ENCODE data around the gene TMEM127.
"Not testable (repeated sequence)": the region's sequence is repeated elsewhere in the genome, so short reads cannot be mapped to it uniquely, and the experiment has no call there.

TMEM127 gene

DNA sequence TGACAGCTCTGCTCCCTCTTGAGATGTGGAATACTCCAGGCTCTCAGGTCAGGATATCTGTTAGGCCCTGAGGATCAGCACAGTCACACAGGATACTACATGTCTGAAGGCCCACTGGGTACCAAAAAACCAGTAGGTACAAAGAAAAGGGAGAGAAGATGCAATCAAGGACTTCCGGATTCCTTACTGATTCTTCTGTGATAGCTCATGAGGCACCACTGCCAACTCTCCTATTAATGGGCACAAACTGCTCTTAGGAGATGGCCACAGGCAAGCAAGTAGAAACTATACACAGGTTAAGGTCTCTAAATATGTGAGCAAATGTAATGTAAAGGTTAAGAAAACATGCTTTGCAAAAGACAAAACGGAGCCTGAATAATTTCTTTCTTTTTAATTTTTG is 3.5 kb downstream of the TMEM127 start:
- DNase-seq = no peak

- no peak for DNase-seq
These were observed 4.3 kb downstream of the TMEM127 start for GRCh38 chr2:96261328-96262003.

DNA sequence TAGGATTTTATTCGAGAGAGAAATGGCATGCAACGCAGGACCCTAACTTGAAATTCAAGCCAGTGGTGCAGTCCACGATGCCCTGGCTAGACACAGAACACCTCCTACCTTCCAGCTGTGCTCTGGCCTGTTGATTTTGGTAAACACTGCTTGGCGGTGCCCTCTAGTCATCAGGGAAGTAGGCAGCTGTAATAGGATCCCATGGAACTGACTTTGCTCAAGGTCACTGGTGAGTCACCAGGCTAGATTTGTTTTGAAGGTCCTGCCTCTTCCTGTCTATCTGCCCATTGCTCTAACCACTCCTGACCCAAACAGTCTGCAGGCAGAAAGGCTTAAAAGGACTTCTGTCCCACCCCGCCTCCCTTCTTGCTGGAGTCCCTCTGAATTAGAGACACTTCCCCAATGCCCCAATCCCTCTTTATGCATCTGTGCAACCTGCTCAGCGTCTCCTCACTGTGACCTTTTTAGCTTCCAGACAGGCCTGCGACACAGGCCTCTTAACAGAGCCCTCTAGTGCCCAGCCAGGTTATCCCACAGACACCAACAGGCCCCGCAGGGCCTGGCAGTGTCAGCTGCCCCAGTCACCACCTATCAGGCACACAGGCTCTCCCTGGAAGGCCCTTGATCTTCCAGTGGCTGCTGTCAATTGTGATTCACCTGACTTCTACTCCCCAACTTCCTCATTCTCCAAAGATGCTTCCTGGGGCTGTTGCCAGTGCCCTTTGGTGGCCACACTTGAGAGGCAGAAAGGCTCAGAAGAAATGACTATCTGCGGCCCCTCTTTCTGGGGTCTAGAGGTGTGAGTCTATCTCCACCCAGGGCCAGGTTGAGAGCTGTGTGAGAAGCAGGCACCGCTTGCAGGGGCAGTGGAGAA is 5.2 kb downstream of the TMEM127 start:
- peak; percentile 63 for DNase-seq

- no peak for DNase-seq
These were observed 6.3 kb downstream of the TMEM127 start for GRCh38 chr2:96259497-96259921.

DNA sequence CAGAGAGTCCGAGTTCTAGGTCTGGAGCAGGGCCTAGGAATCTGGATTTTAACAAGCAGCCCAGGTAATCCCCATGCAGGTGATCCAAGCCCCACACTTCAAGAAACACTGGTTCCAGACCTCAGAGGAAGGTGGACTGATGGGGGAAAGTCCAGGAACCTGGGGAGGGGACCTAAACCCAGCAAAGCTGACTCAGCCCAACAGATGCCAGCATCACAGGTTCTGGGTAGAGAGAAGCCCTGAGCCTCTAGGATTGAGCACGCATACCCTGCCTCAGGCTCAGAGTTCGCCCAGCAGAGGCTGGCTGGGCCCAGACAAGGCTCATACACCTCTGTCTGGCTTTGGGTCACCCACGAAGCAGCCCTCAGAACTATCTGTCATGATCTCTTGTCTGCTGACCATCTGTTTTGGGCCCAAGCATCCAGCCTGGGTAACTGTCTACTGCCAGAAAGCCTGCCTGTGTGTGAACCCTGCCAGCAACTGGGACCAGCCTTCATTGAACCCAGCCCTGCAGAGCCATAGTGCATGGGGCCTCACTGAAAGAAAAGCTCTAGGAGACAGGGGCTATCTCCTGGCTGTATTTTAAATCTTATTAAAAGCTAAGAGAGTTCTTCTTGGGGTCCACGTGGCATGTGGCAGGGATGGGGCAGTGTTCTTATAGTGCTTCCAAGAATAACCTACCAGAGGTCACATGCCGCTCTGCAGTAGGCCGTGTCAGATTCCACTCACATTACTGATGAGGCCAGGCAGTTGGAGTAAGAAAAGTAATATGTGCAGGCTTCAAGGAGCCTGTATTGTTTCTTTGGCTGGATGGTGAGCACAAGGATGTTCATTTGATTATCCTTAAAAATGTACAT is 7.4 kb downstream of the TMEM127 start:
- DNase-seq = no peak

- DNase-seq = not testable (repeated sequence)
These were observed 8.1 kb downstream of the TMEM127 start for GRCh38 chr2:96257744-96258143.

- no peak for DNase-seq
These were observed 9.1 kb downstream of the TMEM127 start for GRCh38 chr2:96256611-96257113.

DNA sequence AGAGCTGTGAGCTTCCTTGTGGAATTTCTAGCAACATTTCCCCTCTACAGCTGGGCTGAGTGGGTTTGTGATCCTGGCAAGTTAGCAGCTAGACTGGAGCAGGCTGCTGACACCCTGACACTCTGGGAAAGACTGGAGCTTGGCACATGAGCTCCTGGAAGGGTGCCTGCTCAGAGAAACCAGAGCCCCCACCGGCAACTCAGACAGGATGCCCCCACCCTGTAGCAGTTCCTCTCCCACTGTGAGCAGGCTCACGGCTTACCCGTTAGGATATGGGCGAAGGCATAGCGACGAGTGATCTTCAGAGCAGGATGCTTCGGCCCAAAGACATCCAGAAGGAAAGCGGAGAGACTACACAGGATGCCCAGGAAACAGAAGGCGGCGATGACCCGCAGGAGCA is 11.2 kb downstream of the TMEM127 start:
- DNase-seq = no peak

DNA sequence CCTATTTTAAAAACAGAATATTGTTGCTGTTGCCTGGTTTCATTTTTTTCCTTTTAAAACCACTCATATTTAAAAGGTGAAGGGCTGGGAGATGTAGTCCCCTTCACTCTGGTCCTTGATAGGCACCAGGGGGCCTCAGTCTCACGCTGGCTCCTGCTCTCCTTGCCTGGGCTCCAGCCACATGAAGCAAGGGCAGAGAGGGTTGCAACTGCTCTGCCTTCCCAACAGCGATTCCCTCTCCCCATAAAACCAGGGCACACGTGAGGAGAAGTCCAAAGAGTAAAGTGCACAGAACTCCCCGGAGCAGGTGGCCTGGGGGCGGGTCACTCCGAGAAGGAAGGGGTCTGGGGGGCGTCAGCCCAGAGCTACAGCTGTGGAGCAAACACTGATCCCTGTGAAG is 12.8 kb downstream of the TMEM127 start:
- no peak for DNase-seq

DNA sequence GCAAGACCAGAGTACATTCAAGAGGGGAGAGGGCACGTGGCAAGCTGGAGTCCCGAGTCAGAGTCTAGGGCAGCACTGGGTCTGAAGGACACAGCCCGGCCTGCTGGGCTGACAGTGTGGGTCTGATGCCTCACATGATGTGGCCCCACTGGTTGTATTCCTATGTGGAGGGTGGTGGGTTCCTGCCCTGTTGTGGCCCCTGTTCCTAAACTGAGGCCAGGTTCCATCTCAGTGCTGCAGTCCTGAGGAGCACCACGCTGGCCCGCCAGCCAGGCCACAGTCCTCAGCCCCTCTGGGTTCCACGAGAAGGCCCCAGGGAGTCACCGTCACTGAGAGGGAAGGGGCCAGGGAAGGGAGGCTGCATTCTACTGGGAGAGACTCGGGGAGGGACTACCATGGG is 13.3 kb downstream of the TMEM127 start:
- no peak for DNase-seq

- peak; percentile 73 for DNase-seq
These were observed 14.0 kb downstream of the TMEM127 start for GRCh38 chr2:96251721-96252292.

GRCh38 chr2:96250188-96250587 is 15.6 kb downstream of the TMEM127 start:
- no peak for DNase-seq

- DNase-seq = no peak
These were observed 16.1 kb downstream of the TMEM127 start for GRCh38 chr2:96249654-96250053.

DNA sequence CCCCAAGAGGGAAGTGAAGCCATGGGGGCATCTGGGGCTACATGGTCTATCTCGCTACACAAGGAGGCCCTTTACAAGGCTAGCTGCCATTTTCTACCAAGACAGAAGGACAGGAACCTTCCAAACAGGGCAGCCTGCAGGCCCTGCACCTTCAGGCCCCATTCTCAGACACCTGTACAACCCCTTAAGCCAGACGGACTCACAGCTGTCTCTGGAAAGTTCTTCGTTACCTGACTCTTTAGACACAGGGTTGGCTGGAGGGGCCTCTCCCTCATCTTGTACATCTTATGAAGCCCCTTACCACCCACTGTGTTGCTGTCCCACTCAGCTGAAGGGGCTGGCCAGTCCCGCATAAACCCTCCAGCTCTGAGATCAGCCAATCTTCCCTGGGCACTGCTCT is 17.2 kb downstream of the TMEM127 start:
- no peak for DNase-seq

DNA sequence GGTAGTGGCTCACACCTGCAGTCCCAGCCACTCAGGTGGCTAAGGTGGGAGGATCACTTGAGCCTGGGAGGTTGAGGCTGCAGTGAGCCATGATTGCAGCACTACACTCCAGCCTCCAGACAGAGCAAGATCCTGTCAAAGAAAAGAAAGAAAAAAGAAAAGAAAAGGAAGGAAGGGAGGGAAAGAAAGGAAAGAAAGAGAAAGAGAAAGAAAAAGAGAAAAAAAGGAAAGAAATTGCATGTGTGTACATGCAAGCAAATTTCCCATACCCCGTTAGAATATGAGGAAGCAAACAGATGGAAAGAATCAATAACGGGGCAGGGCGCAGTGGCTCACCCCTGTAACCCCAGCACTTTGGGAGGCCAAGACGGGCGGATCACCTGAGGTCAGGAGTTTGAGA is 17.9 kb downstream of the TMEM127 start:
- no peak for DNase-seq

- DNase-seq = no peak
These were observed 18.8 kb downstream of the TMEM127 start for GRCh38 chr2:96247009-96247408.

DNA sequence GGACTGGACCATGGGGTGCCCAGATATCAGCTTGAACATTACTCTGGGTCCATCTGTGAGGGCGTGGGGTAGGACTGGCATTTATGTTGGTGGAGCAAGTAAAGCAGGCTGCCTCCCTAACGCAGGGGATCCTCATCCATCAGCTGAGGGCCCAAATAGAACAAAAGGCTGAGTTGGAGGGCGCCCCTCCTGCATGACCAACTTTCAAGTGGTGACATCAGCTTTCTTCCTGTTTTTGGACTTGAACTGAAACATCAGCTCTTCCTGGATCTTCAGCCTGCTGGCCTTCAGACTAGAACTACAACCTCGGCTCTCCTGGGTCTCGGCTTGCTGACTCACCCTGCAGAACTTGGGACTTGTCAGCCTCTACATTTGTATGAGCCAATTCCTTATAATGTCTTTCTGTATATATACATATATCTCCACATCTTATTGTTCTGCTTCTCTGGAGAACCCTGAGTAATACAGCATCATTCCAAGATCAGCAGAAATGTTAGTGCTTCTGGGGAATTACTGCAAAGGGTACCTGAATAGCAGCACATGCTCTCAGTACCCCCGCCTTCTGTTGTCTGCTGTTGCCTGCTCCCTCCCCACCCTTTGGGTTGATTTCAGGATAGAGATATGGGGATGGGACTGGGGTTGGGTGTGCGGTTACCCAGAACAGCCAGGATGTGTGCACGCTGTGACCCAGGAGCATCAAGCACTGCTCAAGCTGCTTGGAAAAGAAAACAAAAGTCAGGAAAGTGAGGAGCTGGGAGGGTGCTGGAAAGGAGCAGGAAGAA is 20.0 kb downstream of the TMEM127 start:
- DNase-seq = no peak

GRCh38 chr2:96243843-96244242 is 22.0 kb downstream of the TMEM127 start:
- no peak for DNase-seq

DNA sequence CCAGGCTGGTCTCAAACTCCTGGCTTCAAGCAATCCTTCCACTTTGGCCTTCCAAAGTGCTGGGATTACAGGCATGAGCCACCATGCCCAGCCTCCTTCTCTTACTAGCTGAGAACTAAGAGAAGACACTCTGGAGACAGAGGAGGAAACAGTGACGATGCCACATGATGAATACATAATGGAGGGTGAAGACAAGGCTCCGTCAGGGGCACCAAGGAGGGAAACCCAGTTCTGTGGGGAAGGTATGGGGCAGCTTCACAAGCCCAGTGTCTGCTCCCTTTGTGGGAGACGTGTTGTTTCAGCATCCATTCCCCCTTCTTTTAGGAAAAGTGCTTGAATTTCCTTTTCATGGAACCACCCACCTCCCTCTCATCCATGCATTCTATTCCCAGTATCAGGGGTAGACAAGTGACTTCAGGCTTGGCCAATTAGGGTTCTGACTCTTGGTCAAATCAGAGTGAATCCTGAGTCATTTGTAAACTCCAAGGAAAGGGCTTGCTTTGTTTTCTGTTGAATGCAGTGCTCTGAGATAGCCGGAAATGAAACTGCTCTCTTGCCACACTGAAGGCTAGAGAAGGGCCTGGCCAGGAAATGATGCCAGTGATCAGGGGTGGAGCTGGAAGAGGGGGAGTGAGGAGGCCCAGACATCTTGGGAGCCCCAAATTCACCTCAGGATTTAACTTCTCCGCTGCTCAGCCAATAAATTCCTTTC is 23.7 kb downstream of the TMEM127 start:
- DNase-seq = peak; percentile 92

GRCh38 chr2:96241227-96241626 is 24.6 kb downstream of the TMEM127 start:
- DNase-seq = no peak

- no peak for DNase-seq
These were observed 25.3 kb downstream of the TMEM127 start for GRCh38 chr2:96240341-96241038.
